OCI-M2 (cell line): ENCODE data around the gene TSPAN12.
"Not testable (repeated sequence)": the region's sequence is repeated elsewhere in the genome, so short reads cannot be mapped to it uniquely, and the experiment has no call there.

Experiments used
- DNase-seq: peaks from one replicate; lab custom pipeline; 2025; ENCODE audit not compliant: unreplicated experiment; lab: John Stamatoyannopoulos, UW

The TSPAN12 gene

GRCh38 chr7:120857588-120858573 lies at the start of gene TSPAN12:
Gene TSPAN12, minus strand, starts transcription at chr7:120858144. Its CDS starts 1,381 bp downstream, at chr7:120856763.
- peak; percentile 68 for DNase-seq

- no peak for DNase-seq
These were observed 41.0 kb upstream of the TSPAN12 start for GRCh38 chr7:120898715-120899499.

GRCh38 chr7:120895253-120895652 lies 37.3 kb upstream of the TSPAN12 start:
- DNase-seq: not testable (repeated sequence)

- not testable (repeated sequence) for DNase-seq
These were observed 27.7 kb upstream of the TSPAN12 start for GRCh38 chr7:120885602-120886001.

- DNase-seq: no peak
These were observed 19.8 kb upstream of the TSPAN12 start for GRCh38 chr7:120877701-120878100.

GRCh38 chr7:120876922-120877321 lies 19.0 kb upstream of the TSPAN12 start:
- no peak for DNase-seq

- no peak for DNase-seq
These were observed 16.8 kb upstream of the TSPAN12 start for GRCh38 chr7:120874722-120875121.

GRCh38 chr7:120874016-120874415 lies 16.1 kb upstream of the TSPAN12 start:
- DNase-seq: no peak

GRCh38 chr7:120873401-120873800 lies 15.5 kb upstream of the TSPAN12 start:
- no peak for DNase-seq

GRCh38 chr7:120869700-120870099 lies 11.8 kb upstream of the TSPAN12 start:
- no peak for DNase-seq

GRCh38 chr7:120867932-120868331 lies 10.0 kb upstream of the TSPAN12 start:
- no peak for DNase-seq

GRCh38 chr7:120865191-120865981 lies 7.4 kb upstream of the TSPAN12 start:
- no peak for DNase-seq

- DNase-seq: no peak
These were observed 6.4 kb upstream of the TSPAN12 start for GRCh38 chr7:120864141-120864900.

GRCh38 chr7:120862987-120863590 lies 5.1 kb upstream of the TSPAN12 start:
- DNase-seq: no peak

- no peak for DNase-seq
These were observed 2.2 kb upstream of the TSPAN12 start for GRCh38 chr7:120860156-120860555.

- DNase-seq: no peak
These were observed 1.5 kb upstream of the TSPAN12 start for GRCh38 chr7:120859459-120859858.

GRCh38 chr7:120856621-120857352 lies 1.2 kb downstream of the TSPAN12 start:
- DNase-seq: peak; percentile 32

- no peak for DNase-seq
These were observed 1.7 kb downstream of the TSPAN12 start for GRCh38 chr7:120856198-120856597.

GRCh38 chr7:120852700-120853099 lies 5.2 kb downstream of the TSPAN12 start:
- DNase-seq: no peak
